ENCODE data around the gene COP1. TPM values are rescaled to one million over a fixed set of nuclear protein-coding genes. Genes with fewer than 3 reads are reported as not detected.

The COP1 gene
- total RNA-seq, 1 donor from 2014 or later: 76.3 TPM

- Histone ChIP-seq H3K4me3 (no peak overlapping the region), H3K27me3 (no peaks in the 10 kb centered on the region), H3K9me3 (no peaks in the 10 kb centered on the region), H3K27ac (no peak overlapping the region), H3K36me3 (peaks cover 0 to 13% of the 10 kb centered on the region in 2 donors), H3K4me1 (no peaks in the 10 kb centered on the region)
- TF ChIP-seq, protein P1, sequence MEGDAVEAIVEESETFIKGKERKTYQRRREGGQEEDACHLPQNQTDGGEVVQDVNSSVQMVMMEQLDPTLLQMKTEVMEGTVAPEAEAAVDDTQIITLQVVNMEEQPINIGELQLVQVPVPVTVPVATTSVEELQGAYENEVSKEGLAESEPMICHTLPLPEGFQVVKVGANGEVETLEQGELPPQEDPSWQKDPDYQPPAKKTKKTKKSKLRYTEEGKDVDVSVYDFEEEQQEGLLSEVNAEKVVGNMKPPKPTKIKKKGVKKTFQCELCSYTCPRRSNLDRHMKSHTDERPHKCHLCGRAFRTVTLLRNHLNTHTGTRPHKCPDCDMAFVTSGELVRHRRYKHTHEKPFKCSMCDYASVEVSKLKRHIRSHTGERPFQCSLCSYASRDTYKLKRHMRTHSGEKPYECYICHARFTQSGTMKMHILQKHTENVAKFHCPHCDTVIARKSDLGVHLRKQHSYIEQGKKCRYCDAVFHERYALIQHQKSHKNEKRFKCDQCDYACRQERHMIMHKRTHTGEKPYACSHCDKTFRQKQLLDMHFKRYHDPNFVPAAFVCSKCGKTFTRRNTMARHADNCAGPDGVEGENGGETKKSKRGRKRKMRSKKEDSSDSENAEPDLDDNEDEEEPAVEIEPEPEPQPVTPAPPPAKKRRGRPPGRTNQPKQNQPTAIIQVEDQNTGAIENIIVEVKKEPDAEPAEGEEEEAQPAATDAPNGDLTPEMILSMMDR (IDR thresholded peaks at IDR 0.05): no peak
- intact Hi-C loops (cut with DNase I): no loop called here
- DNase-seq (ENCODE audit: low spot score in 2 of 2): no peak
These were observed 62.6 kb downstream of the COP1 start for GRCh38 chr1:176144526-176144925.

DNA sequence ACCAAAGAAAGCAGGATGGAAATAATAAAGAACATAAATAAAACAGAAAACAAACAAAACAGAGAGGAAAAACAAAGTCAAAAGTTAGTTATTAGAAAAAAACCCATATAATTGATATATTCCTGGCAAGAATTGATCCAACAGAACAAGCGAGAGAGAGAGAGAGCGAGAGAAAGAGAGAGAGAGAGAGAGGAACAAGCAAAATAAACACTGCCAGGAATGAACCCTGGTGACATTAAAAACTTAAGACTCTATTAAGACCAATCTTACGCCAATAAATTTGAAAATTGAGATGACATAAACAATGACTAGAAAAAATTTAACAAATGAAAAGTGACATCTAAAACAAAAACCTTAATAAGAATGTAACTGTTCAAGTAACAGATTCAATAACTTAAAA, 64.1 kb downstream of the COP1 start:
- H3K27me3 ChIP-seq: no peaks in the 10 kb centered on the region
- intact Hi-C loops (cut with DNase I): no loop called here
- no peak overlapping the region for H3K4me3 ChIP-seq
- TF ChIP-seq, protein P1 (IDR thresholded peaks at IDR 0.05): no peak
- H3K9me3 ChIP-seq: no peaks in the 10 kb centered on the region
- H3K36me3 ChIP-seq: peaks cover 0 to 13% of the 10 kb centered on the region in 2 donors
- no peak for DNase-seq (ENCODE audit: low spot score in 2 of 2)
- H3K4me1 ChIP-seq: no peaks in the 10 kb centered on the region
- no peak overlapping the region for H3K27ac ChIP-seq

GRCh38 chr1:176141449-176141848, 65.6 kb downstream of the COP1 start:
- Histone ChIP-seq H3K27ac (no peak overlapping the region), H3K4me1 (no peaks in the 10 kb centered on the region), H3K4me3 (no peak overlapping the region), H3K9me3 (no peaks in the 10 kb centered on the region), H3K27me3 (no peaks in the 10 kb centered on the region), H3K36me3 (peaks cover 0 to 10% of the 10 kb centered on the region in 2 donors)
- TF ChIP-seq, protein P1 (IDR thresholded peaks at IDR 0.05): no peak
- intact Hi-C loops (cut with DNase I): no loop called here
- no peak for DNase-seq (ENCODE audit: low spot score in 2 of 2)

DNA sequence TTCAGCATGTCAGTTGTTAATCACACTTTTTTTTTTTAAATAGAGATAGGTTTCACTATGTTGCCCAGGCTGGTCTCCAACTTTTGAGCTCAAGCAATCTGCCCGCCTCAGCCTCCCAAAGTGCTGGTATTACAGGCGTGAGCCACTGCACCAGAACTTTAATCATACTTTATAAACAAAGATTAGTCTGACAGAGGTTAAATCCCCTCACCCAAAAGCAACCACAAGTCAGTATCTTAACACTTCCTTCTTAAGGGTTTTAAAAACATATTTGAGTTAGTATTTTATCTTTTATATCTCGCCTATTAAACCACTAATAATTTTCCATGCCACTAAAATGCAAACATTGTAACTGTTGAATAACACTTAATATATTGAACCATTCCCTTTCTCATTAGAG, 70.2 kb downstream of the COP1 start:
- TF ChIP-seq, protein P1 (IDR thresholded peaks at IDR 0.05): no peak
- no peaks in the 10 kb centered on the region for H3K4me1 ChIP-seq
- H3K36me3 ChIP-seq: peaks cover 0 to 7% of the 10 kb centered on the region in 2 donors
- H3K27ac ChIP-seq: no peak overlapping the region
- no peak for DNase-seq (ENCODE audit: low spot score in 2 of 2)
- no peak overlapping the region for H3K4me3 ChIP-seq
- H3K27me3 ChIP-seq: no peaks in the 10 kb centered on the region
- H3K9me3 ChIP-seq: no peaks in the 10 kb centered on the region
- intact Hi-C loops (cut with DNase I): no loop called here

DNA sequence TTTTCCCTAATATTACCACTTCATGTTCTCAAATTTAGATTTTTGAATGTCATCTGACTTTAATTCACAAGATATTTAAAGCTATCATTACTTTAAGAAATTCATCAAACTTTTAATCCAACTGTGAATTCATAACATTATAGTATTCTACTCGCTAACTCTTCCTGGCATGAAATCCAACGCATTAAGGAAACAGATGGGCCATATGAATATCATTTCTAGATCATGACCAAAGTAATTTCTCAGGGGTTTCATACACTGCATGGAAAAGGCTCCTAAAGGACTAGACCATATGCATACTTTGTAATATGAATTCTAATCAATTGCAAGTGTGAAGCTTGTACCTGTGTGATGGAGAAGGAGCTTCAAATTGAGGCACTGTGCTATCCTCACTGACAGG, 72.4 kb downstream of the COP1 start:
- TF ChIP-seq, protein P1 (IDR thresholded peaks at IDR 0.05): no peak
- Histone ChIP-seq H3K27ac (no peak overlapping the region), H3K27me3 (no peaks in the 10 kb centered on the region), H3K36me3 (peaks cover 0 to 7% of the 10 kb centered on the region in 2 donors), H3K4me1 (no peaks in the 10 kb centered on the region), H3K4me3 (no peak overlapping the region), H3K9me3 (no peaks in the 10 kb centered on the region)
- intact Hi-C loops (cut with DNase I): no loop called here
- DNase-seq (ENCODE audit: low spot score in 2 of 2): no peak

- H3K4me1 ChIP-seq: no peaks in the 10 kb centered on the region
- TF ChIP-seq, protein P1 (IDR thresholded peaks at IDR 0.05): no peak
- intact Hi-C loops (cut with DNase I): no loop called here
- H3K4me3 ChIP-seq: no peak overlapping the region
- H3K27ac ChIP-seq: no peak overlapping the region
- peaks cover 0 to 8% of the 10 kb centered on the region in 2 donors for H3K36me3 ChIP-seq
- H3K27me3 ChIP-seq: no peaks in the 10 kb centered on the region
- H3K9me3 ChIP-seq: peaks cover 0 to 9% of the 10 kb centered on the region in 2 donors
- DNase-seq (ENCODE audit: low spot score in 2 of 2): no peak
These were observed 84.8 kb downstream of the COP1 start for GRCh38 chr1:176122282-176122681.

Measured in ascending aorta (tissue), 2 donors.